ENCODE data around the gene SGPL1.

Gene SGPL1

DNA sequence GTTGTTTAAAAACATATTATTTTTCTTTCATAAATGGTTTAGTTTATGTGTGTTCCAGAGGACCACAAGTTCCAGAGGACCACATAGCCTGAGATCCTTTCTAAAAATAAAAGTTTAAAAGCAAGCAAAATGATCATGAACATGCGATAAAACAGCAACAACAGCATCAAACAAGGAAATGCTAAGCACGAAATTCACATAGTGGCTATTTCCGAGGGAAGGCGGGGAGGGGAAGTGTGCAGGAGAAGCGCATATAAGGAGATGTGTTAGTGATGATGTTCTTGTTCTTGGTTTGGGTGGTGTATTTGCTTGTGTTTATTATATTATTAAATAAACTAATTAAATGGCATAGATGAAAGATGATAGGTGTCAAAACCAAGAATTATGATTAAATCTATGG lies 31.7 kb upstream of the SGPL1 start:
- Histone ChIP-seq H3K27me3 (ENCODE audit: control insufficient read depth in 1 of 2, insufficient read depth in 1 of 2, low read length in 2 of 2) (peaks cover 22 to 28% of the 10 kb centered on the region in 2 experiments), H2BK12ac (ENCODE audit: low read length in 2 of 2) (no peak overlapping the region), H2AK5ac (ENCODE audit: low read length, severe bottlenecking) (no peak overlapping the region), H3K4me3 (ENCODE audit: insufficient read depth in 1 of 2, low read depth in 1 of 2, low read length in 2 of 2) (no peak overlapping the region), H4K91ac (ENCODE audit: low read length) (no peak overlapping the region), H3K23ac (ENCODE audit: low read length in 2 of 2) (no peak overlapping the region), H3K4me2 (ENCODE audit: low read length, poor library complexity, severe bottlenecking) (no peak overlapping the region), H3K18ac (ENCODE audit: low read depth in 1 of 2, low read length in 2 of 2) (no peak overlapping the region), H3K9ac (ENCODE audit: low read length) (no peak overlapping the region), H3K4me1 (ENCODE audit: control insufficient read depth, insufficient read depth, low read depth, low read length) (peaks cover 2% of the 10 kb centered on the region), H3K14ac (ENCODE audit: low read length in 2 of 2) (no peak overlapping the region), H3K27ac (ENCODE audit: low read length, poor library complexity, severe bottlenecking) (no peak overlapping the region), H3K36me3 (ENCODE audit: control insufficient read depth in 1 of 2, insufficient read depth in 2 of 2, low read depth in 1 of 2, low read length in 2 of 2) (no peaks in the 10 kb centered on the region), H2BK15ac (ENCODE audit: low read depth, poor library complexity, severe bottlenecking) (no peak overlapping the region), H3K79me1 (replicated peaks; ENCODE audit: low read length, poor library complexity, severe bottlenecking) (no peaks in the 10 kb centered on the region), H2AFZ (ENCODE audit: low read depth, low read length) (no peak overlapping the region), H4K8ac (ENCODE audit: low read length) (no peak overlapping the region), H3K9me3 (ENCODE audit: control insufficient read depth, low read length) (no peaks in the 10 kb centered on the region), H2BK120ac (ENCODE audit: low read depth, low read length) (no peak overlapping the region), H3K4ac (ENCODE audit: low read depth in 1 of 2, low read length in 2 of 2) (no peak overlapping the region), H2BK5ac (ENCODE audit: low read depth, low read length, poor library complexity, severe bottlenecking) (no peak overlapping the region)
- WGBS, result 93% methylated on average over 4 of the region's 5 CpGs
- no peak for DNase-seq

DNA sequence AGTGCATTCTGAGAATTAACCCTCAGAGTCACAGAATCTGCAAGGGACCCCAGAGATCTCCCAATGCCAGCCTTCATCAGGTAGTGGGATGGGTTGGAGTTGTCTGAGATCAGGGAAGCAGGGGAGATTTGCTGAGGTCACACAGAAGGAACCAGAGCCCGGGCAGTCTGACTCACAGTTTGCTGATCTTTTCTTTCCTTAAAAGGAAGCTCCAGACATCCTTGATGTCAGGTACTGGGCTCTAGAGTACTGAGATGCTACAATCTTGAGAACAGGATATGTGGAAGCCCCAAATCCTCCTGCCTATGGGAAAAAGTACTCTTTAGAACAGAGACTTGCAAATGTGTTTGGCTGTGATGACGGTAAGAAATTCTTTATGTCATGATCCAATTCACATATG lies 31.3 kb upstream of the SGPL1 start:
- H3K9me3 ChIP-seq (ENCODE audit: control insufficient read depth, low read length), result no peaks in the 10 kb centered on the region
- no peak overlapping the region for H3K9ac ChIP-seq (ENCODE audit: low read length)
- no peak overlapping the region for H4K91ac ChIP-seq (ENCODE audit: low read length)
- no peak overlapping the region for H2AK5ac ChIP-seq (ENCODE audit: low read length, severe bottlenecking)
- peaks cover 2% of the 10 kb centered on the region for H3K4me1 ChIP-seq (ENCODE audit: control insufficient read depth, insufficient read depth, low read depth, low read length)
- no peak overlapping the region for H3K18ac ChIP-seq (ENCODE audit: low read depth in 1 of 2, low read length in 2 of 2)
- H4K8ac ChIP-seq (ENCODE audit: low read length), result no peak overlapping the region
- H2AFZ ChIP-seq (ENCODE audit: low read depth, low read length), result no peak overlapping the region
- no peak overlapping the region for H3K14ac ChIP-seq (ENCODE audit: low read length in 2 of 2)
- DNase-seq, result no peak
- H2BK120ac ChIP-seq (ENCODE audit: low read depth, low read length), result no peak overlapping the region
- 29% methylated on average over 1 of the region's 2 CpGs for WGBS
- no peak overlapping the region for H3K23ac ChIP-seq (ENCODE audit: low read length in 2 of 2)
- no peak overlapping the region for H3K4me2 ChIP-seq (ENCODE audit: low read length, poor library complexity, severe bottlenecking)
- H2BK12ac ChIP-seq (ENCODE audit: low read length in 2 of 2), result no peak overlapping the region
- H3K36me3 ChIP-seq (ENCODE audit: control insufficient read depth in 1 of 2, insufficient read depth in 2 of 2, low read depth in 1 of 2, low read length in 2 of 2), result no peaks in the 10 kb centered on the region
- no peak overlapping the region for H3K4ac ChIP-seq (ENCODE audit: low read depth in 1 of 2, low read length in 2 of 2)
- no peaks in the 10 kb centered on the region for H3K79me1 ChIP-seq (replicated peaks; ENCODE audit: low read length, poor library complexity, severe bottlenecking)
- no peak overlapping the region for H3K4me3 ChIP-seq (ENCODE audit: insufficient read depth in 1 of 2, low read depth in 1 of 2, low read length in 2 of 2)
- H2BK5ac ChIP-seq (ENCODE audit: low read depth, low read length, poor library complexity, severe bottlenecking), result no peak overlapping the region
- H2BK15ac ChIP-seq (ENCODE audit: low read depth, poor library complexity, severe bottlenecking), result no peak overlapping the region
- no peak overlapping the region for H3K27ac ChIP-seq (ENCODE audit: low read length, poor library complexity, severe bottlenecking)
- peaks cover 22 to 28% of the 10 kb centered on the region in 2 experiments for H3K27me3 ChIP-seq (ENCODE audit: control insufficient read depth in 1 of 2, insufficient read depth in 1 of 2, low read length in 2 of 2)

DNA sequence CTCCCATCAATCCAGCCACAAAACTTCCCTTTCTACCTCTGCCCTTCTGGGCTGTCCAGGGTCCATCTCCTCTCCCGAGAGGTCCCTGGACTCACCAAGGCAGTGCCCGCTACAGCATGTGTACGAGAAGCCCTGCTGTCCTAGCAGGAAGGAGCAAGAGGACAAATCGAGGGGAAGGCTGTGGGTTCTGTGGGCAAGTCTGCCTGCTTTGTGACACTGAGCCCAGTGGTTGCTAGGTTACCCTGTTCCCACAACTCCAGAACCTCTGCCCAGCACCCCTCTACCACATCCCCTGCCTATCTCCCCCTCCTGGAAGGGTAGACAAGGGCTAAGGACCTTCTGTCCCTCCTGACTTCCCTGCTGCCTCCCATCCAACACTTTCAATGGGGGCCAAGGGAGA lies 30.6 kb upstream of the SGPL1 start, which contains the start of gene TBATA:
TSS of gene TBATA (minus strand) at position 188 of the 400 bp plus-strand sequence. CDS start 1,998 bp downstream, outside the sequence.
- Histone ChIP-seq H3K9me3 (ENCODE audit: control insufficient read depth, low read length) (no peaks in the 10 kb centered on the region), H3K36me3 (ENCODE audit: control insufficient read depth in 1 of 2, insufficient read depth in 2 of 2, low read depth in 1 of 2, low read length in 2 of 2) (no peaks in the 10 kb centered on the region), H4K8ac (ENCODE audit: low read length) (no peak within 1 kb of the TSS), H3K27me3 (ENCODE audit: control insufficient read depth in 1 of 2, insufficient read depth in 1 of 2, low read length in 2 of 2) (peaks cover 22 to 28% of the 10 kb centered on the region in 2 experiments), H3K4me1 (ENCODE audit: control insufficient read depth, insufficient read depth, low read depth, low read length) (peaks cover 2% of the 10 kb centered on the region), H3K18ac (ENCODE audit: low read depth in 1 of 2, low read length in 2 of 2) (no peak within 1 kb of the TSS), H4K91ac (ENCODE audit: low read length) (no peak within 1 kb of the TSS), H2AFZ (ENCODE audit: low read depth, low read length) (no peak within 1 kb of the TSS), H3K9ac (ENCODE audit: low read length) (no peak within 1 kb of the TSS), H2AK5ac (ENCODE audit: low read length, severe bottlenecking) (peak within 1 kb of the TSS; percentile 65), H2BK15ac (ENCODE audit: low read depth, poor library complexity, severe bottlenecking) (no peak within 1 kb of the TSS), H2BK120ac (ENCODE audit: low read depth, low read length) (no peak within 1 kb of the TSS), H3K4ac (ENCODE audit: low read depth in 1 of 2, low read length in 2 of 2) (no peak within 1 kb of the TSS), H3K4me3 (ENCODE audit: insufficient read depth in 1 of 2, low read depth in 1 of 2, low read length in 2 of 2) (no peak within 1 kb of the TSS), H3K4me2 (ENCODE audit: low read length, poor library complexity, severe bottlenecking) (no peak within 1 kb of the TSS), H3K79me1 (replicated peaks; ENCODE audit: low read length, poor library complexity, severe bottlenecking) (no peaks in the 10 kb centered on the region), H2BK5ac (ENCODE audit: low read depth, low read length, poor library complexity, severe bottlenecking) (no peak within 1 kb of the TSS), H3K14ac (ENCODE audit: low read length in 2 of 2) (peak within 1 kb of the TSS in 1 of 2 experiments; percentile 64), H2BK12ac (ENCODE audit: low read length in 2 of 2) (no peak within 1 kb of the TSS), H3K27ac (ENCODE audit: low read length, poor library complexity, severe bottlenecking) (no peak within 1 kb of the TSS), H3K23ac (ENCODE audit: low read length in 2 of 2) (peak within 1 kb of the TSS in 1 of 2 experiments; percentile 21)
- DNase-seq, result no peak
- WGBS, result 90% methylated on average over 2 of the region's 4 CpGs

DNA sequence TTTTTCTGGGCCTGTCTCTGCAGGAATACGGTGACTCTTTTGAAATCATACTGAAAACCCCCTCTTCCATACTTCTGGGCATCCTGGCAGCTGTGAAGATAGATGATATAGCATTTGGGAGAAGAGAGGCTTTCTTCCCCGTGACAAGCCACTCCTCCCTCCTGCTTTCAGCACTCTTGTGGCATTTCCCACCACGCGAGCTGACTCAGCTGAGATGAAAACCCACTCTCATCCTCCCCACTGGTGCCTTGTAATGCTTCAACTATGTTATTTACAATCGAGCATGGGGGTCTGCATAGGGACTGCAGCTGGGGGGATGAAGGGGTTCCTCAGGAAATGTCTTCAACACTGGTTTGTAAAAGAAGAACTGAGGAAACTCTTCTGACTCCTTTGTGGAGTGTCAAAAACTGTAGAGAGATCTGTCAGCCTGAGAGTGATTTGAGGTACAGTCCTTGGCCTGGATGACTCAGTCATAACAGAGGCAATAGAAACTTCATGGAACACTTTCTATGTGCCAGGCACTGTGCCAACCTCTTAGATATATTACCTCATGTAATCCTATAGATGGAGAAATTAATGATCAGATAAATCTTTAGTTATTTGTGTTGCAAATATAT lies 28.8 kb upstream of the SGPL1 start:
- H3K9me3 ChIP-seq (ENCODE audit: control insufficient read depth, low read length), result no peaks in the 10 kb centered on the region
- H2BK15ac ChIP-seq (ENCODE audit: low read depth, poor library complexity, severe bottlenecking), result no peak overlapping the region
- DNase-seq, result peak; percentile 27
- H2BK5ac ChIP-seq (ENCODE audit: low read depth, low read length, poor library complexity, severe bottlenecking), result no peak overlapping the region
- no peak overlapping the region for H2BK12ac ChIP-seq (ENCODE audit: low read length in 2 of 2)
- no peak overlapping the region for H3K23ac ChIP-seq (ENCODE audit: low read length in 2 of 2)
- H3K14ac ChIP-seq (ENCODE audit: low read length in 2 of 2), result no peak overlapping the region
- no peak overlapping the region for H3K9ac ChIP-seq (ENCODE audit: low read length)
- H4K8ac ChIP-seq (ENCODE audit: low read length), result no peak overlapping the region
- H3K79me1 ChIP-seq (replicated peaks; ENCODE audit: low read length, poor library complexity, severe bottlenecking), result no peaks in the 10 kb centered on the region
- no peak overlapping the region for H2AK5ac ChIP-seq (ENCODE audit: low read length, severe bottlenecking)
- H3K4ac ChIP-seq (ENCODE audit: low read depth in 1 of 2, low read length in 2 of 2), result no peak overlapping the region
- H2AFZ ChIP-seq (ENCODE audit: low read depth, low read length), result no peak overlapping the region
- no peak overlapping the region for H3K18ac ChIP-seq (ENCODE audit: low read depth in 1 of 2, low read length in 2 of 2)
- peaks cover 2% of the 10 kb centered on the region for H3K4me1 ChIP-seq (ENCODE audit: control insufficient read depth, insufficient read depth, low read depth, low read length)
- WGBS, result 33% methylated on average over 4 of the region's 5 CpGs
- no peak overlapping the region for H4K91ac ChIP-seq (ENCODE audit: low read length)
- peaks cover 20 to 24% of the 10 kb centered on the region in 2 experiments for H3K27me3 ChIP-seq (ENCODE audit: control insufficient read depth in 1 of 2, insufficient read depth in 1 of 2, low read length in 2 of 2)
- no peak overlapping the region for H3K4me3 ChIP-seq (ENCODE audit: insufficient read depth in 1 of 2, low read depth in 1 of 2, low read length in 2 of 2)
- no peak overlapping the region for H3K27ac ChIP-seq (ENCODE audit: low read length, poor library complexity, severe bottlenecking)
- no peaks in the 10 kb centered on the region for H3K36me3 ChIP-seq (ENCODE audit: control insufficient read depth in 1 of 2, insufficient read depth in 2 of 2, low read depth in 1 of 2, low read length in 2 of 2)
- no peak overlapping the region for H2BK120ac ChIP-seq (ENCODE audit: low read depth, low read length)
- H3K4me2 ChIP-seq (ENCODE audit: low read length, poor library complexity, severe bottlenecking), result no peak overlapping the region

Data from mesenchymal stem cell (in vitro differentiated cells and primary cell).